GM12865 (cell line): ENCODE data around the gene HSPA14.

Experiments used
- DNase-seq: peaks from one replicate; pipeline ENCODE4 v3.0.0; 2010; ENCODE audit warnings: low read depth
- H3K4me3 ChIP-seq: 2 replicates; pipeline ENCODE4 v1.5.1; 2011; ENCODE audit warnings: mild to moderate bottlenecking, low read depth, low read length, control low read depth
- TF ChIP-seq, protein P1 (sequence below): IDR thresholded peaks from 2 replicates; pipeline ENCODE4 v1.5.1; 2011; ENCODE audit warnings: low read length, control low read depth, low read depth, inconsistent platforms; ENCODE audit not compliant: insufficient read depth; ENCODE audit errors: missing control alignments

The HSPA14 gene, protein sequence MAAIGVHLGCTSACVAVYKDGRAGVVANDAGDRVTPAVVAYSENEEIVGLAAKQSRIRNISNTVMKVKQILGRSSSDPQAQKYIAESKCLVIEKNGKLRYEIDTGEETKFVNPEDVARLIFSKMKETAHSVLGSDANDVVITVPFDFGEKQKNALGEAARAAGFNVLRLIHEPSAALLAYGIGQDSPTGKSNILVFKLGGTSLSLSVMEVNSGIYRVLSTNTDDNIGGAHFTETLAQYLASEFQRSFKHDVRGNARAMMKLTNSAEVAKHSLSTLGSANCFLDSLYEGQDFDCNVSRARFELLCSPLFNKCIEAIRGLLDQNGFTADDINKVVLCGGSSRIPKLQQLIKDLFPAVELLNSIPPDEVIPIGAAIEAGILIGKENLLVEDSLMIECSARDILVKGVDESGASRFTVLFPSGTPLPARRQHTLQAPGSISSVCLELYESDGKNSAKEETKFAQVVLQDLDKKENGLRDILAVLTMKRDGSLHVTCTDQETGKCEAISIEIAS

DNA sequence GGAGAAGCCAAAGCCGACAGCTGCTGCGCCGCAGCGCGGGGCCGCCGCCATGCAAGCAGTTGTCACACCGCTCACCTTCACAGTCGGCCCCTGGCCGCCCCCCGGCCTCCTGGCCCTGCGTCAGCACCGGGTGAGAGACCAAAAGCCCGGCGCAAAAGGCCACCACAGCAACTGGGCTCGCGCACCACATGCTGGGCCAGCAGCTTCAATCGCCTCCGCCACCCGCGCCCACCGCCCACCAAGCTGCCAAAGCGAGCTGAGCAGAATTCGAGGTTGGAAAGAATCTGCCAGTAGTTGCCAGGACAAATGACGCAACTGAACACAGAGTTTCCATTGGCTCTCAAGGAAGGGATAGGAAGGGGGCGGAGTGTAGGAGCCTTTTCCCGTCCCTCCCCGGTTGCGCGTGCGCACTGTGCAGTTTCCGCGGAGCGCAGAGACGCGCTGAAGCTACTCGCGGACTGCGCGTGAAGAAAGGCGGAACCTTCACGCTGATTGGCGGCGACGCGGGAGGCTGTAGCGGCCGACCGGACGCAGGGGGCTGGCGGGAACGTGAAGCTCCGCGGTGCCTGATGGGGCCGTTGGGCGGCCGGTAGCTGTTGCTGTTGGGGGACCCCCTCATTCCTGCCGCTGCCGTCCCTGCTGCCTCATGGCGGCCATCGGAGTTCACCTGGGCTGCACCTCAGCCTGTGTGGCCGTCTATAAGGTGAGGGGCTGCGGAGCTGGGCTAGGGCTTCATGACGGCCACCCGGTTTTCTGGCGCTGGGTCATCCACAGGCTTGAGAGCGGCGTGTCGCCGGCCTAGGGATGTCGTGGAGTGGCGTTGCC, at the start of gene HSPA14, which contains the start of the genes CDNF and MSANTD7:
Gene HSPA14 (plus strand): TSS at position 550 of the 825 bp plus-strand sequence. CDS start 97 bp downstream, at position 647.
Gene CDNF (minus strand): TSS at position 281 of the 825 bp plus-strand sequence. CDS start 91 bp downstream, at position 190.
Gene MSANTD7 (plus strand): TSS at position 550 of the 825 bp plus-strand sequence. CDS start 3,979 bp downstream, outside the sequence.
- TF ChIP-seq, protein P1, sequence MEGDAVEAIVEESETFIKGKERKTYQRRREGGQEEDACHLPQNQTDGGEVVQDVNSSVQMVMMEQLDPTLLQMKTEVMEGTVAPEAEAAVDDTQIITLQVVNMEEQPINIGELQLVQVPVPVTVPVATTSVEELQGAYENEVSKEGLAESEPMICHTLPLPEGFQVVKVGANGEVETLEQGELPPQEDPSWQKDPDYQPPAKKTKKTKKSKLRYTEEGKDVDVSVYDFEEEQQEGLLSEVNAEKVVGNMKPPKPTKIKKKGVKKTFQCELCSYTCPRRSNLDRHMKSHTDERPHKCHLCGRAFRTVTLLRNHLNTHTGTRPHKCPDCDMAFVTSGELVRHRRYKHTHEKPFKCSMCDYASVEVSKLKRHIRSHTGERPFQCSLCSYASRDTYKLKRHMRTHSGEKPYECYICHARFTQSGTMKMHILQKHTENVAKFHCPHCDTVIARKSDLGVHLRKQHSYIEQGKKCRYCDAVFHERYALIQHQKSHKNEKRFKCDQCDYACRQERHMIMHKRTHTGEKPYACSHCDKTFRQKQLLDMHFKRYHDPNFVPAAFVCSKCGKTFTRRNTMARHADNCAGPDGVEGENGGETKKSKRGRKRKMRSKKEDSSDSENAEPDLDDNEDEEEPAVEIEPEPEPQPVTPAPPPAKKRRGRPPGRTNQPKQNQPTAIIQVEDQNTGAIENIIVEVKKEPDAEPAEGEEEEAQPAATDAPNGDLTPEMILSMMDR: no peak
- H3K4me3 ChIP-seq: peak within 1 kb of the TSS; percentile 91
- peak; percentile 100 for DNase-seq

DNA sequence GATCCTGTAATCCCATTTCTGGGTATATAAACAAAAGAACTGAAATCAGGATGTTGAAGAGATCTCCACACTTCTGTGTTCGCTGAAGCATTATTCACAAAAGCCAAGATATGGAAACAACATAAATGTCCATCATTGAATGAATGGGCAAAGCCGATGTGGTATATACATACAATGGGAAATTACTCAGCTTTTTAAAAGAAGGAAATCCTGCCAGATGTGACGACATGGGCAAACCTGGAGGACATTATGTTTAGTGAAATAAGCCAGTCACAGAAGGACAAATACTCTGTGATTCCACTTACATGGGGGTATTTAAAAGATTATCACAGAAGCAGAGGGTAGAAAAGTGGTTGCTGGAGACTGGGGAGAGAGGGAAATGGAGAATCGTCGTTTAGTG, 39.5 kb upstream of the HSPA14 start:
- TF ChIP-seq, protein P1: no peak
- no peak overlapping the region for H3K4me3 ChIP-seq
- DNase-seq: no peak

DNA sequence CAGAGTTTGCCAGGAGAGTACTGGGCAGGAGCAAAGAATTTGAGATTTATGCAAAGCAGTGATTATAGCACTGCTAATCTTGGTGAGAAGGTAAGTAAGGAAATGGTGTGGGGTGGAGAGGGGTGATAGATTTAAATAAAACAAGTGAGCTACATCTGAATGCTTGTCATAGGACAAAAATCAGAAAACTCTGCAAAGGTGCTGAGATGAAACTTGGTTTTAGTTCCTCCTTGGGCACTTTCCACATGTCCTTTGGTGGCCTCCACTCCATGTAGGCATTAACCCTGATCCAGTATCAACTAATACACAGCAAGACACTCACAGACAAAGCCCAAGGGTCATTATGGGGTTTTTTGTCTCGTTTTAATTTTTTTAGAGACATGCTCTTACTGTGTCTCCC, 37.7 kb upstream of the HSPA14 start:
- no peak for DNase-seq
- no peak overlapping the region for H3K4me3 ChIP-seq
- TF ChIP-seq, protein P1: no peak

DNA sequence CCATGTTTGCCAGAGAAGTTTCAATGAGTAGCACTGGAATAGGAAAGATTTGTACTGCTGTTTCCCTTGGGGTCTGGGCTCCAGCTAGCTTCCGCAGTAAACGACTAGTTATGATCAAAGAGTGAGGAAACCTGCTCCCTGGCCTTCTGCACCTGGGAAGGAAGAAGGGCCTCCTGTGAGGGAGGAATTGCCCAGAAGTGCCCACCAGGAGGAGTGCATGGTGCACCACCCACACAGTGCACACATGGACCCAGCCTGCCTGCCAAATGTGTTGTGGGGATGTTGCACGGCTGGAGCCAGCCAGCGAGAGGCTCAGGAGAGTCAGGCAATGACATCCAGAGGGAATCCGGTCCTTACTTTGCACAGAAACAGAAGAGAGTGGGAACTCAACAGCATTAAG, 36.4 kb upstream of the HSPA14 start:
- H3K4me3 ChIP-seq: no peak overlapping the region
- no peak for DNase-seq
- TF ChIP-seq, protein P1: no peak

DNA sequence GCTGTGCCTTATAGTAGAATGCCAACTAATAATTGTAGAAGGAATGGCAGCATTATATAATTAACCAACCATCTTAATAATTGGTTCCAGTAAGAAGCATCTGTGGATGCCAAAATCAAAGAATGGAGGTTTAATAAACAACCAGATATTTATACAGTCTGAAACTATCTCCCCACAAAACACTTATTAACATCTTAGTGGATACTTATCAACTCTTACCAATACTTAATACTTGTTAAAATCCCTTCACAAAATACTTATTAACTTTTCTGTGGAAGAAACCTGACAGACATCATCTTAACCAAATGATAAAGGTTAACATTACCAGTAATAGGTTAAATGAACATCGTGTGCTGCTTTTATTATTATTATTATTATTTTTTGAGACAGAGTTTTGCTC, 34.3 kb upstream of the HSPA14 start:
- DNase-seq: no peak
- H3K4me3 ChIP-seq: no peak overlapping the region
- TF ChIP-seq, protein P1: no peak

DNA sequence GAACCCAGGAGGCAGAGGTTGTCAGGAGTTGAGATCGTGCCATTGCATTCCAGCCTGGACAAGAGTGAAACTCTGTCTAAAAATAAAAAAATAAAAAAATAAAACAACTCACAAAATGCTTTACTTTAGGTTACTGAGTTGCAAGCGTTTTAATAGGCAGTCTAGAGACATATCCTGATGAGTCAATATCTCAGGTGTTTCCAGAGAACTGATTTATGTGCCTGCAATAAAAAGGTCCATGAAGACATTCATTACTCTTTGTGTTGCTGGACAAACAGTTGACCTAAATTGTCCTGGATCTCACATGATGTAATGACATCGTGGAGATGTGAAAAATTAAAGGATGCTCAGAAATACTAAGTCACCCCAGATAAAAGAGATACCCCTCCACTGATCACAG, 31.8 kb upstream of the HSPA14 start:
- TF ChIP-seq, protein P1: no peak
- DNase-seq: no peak
- H3K4me3 ChIP-seq: no peak overlapping the region
